K562 (cell line): ENCODE measurements around the gene PDE5A. TPM values are rescaled to one million over a fixed set of nuclear protein-coding genes. Genes with fewer than 3 reads are reported as not detected.

Experiments used
- ATAC-seq: fragments of 200-7000 bp; cut with Tn5 transposase; 3 replicates; pipeline ENCODE4 v1.9.1; 2020; ENCODE audit warnings: moderate library complexity
- BruUV-seq: library from RNA; stranded (reverse); fragments of 400-500 nt; replicated peaks from 2 replicates; lab custom pipeline; 2021; lab: Mats Ljungman, UMichigan
- CTCF ChIA-PET: fragments of 300-600 bp; formaldehyde crosslinking; extraction: SDS; loops from one replicate; lab custom pipeline; 2021; ENCODE audit warnings: low intra/inter-chr PET ratio; lab: Yijun Ruan, JAX
- POLR2A ChIA-PET: fragments of 300-600, 350-650 bp; sonication (Branson Sonifier 250); formaldehyde crosslinking; extraction: SDS; loops from one replicate; lab custom pipeline; 2021; ENCODE audit warnings: antibody characterized with exemption, inconsistent platforms; lab: Yijun Ruan, JAX
- DNase-seq, 4 experiments: peaks; one replicate each; pipeline versions ENCODE4 v3.0.0 to v3.0.0-alpha.2; 2011 to 2018; ENCODE audit warnings: low spot score in 3 of 4, mixed read lengths in 3 of 4; ENCODE audit errors: extremely low read depth in 1 of 4
- FAIRE-seq: peaks from 2 replicates; lab custom pipeline; 2011; peaks lifted over from hg19 to GRCh38; lab: Jason Lieb, UNC
- H2AFZ ChIP-seq: 2 replicates; pipeline ENCODE4 v1.6.0; 2011; ENCODE audit warnings: low read depth, low read length, control low read depth, inconsistent platforms
- H3K27ac ChIP-seq: fragments of 200-600 bp; 3 replicates; pipeline ENCODE4 v1.8.0; 2011; ENCODE audit warnings: low read depth, mild to moderate bottlenecking, control low read depth, inconsistent platforms, low read length, moderate library complexity, mixed read lengths; ENCODE audit errors: extremely low read depth
- H3K27me3 ChIP-seq, 2 experiments: fragments of 300-600 bp in 1 of 2; 2 replicates in 1 of 2; 3 replicates in 1 of 2; pipeline versions ENCODE4 v1.6.0 to v1.8.0; 2011; ENCODE audit warnings: inconsistent platforms in 2 of 2, low read length in 2 of 2, mild to moderate bottlenecking in 1 of 2, mixed read lengths in 1 of 2, moderate library complexity in 1 of 2; ENCODE audit not compliant: control insufficient read depth in 2 of 2, insufficient read depth in 2 of 2
- H3K36me3 ChIP-seq: fragments of 300-600 bp; 3 replicates; pipeline ENCODE4 v1.8.0; 2011; ENCODE audit warnings: mild to moderate bottlenecking, low read length, inconsistent platforms; ENCODE audit not compliant: control insufficient read depth, insufficient read depth
- H3K4me1 ChIP-seq, 2 experiments: fragments of 200-600 bp in 1 of 2; replicated peaks in 1 of 2; 2 replicates in 1 of 2; 3 replicates in 1 of 2; pipeline versions ENCODE4 v1.5.1 to v1.8.0; 2011; ENCODE audit warnings: inconsistent platforms in 2 of 2, low read length in 2 of 2, mild to moderate bottlenecking in 1 of 2, mixed read lengths in 1 of 2, moderate library complexity in 1 of 2; ENCODE audit not compliant: control insufficient read depth in 2 of 2, insufficient read depth in 2 of 2
- H3K4me2 ChIP-seq: 2 replicates; pipeline ENCODE4 v1.6.1; 2011; ENCODE audit warnings: low read length, control low read depth, inconsistent platforms, mixed read lengths; ENCODE audit not compliant: insufficient read depth
- H3K4me3 ChIP-seq: fragments of 200-600 bp; sonication (generic), shearing (Covaris generic); 2 replicates; pipeline ENCODE4 v1.5.1; 2016; ENCODE audit warnings: control low read depth, inconsistent platforms
- H3K79me2 ChIP-seq: fragments of 200-600 bp; 3 replicates; pipeline ENCODE4 v1.8.0; 2011; ENCODE audit warnings: low read length, inconsistent platforms; ENCODE audit not compliant: control insufficient read depth, insufficient read depth
- H3K9ac ChIP-seq, 2 experiments: 2 replicates each; pipeline versions ENCODE4 v1.6.0 to v1.6.1; 2011; ENCODE audit warnings: low read depth in 2 of 2, low read length in 2 of 2, control low read depth in 1 of 2, inconsistent platforms in 1 of 2, mild to moderate bottlenecking in 1 of 2, mixed read lengths in 1 of 2; ENCODE audit not compliant: insufficient read depth in 1 of 2
- H3K9me1 ChIP-seq: one replicate; pipeline ENCODE4 v1.6.0; 2011; ENCODE audit warnings: inconsistent platforms, mild to moderate bottlenecking, low read length, moderate library complexity; ENCODE audit not compliant: control insufficient read depth, insufficient read depth
- H3K9me3 ChIP-seq: replicated peaks from 2 replicates; pipeline ENCODE4 v1.5.1; 2011; ENCODE audit warnings: low read depth, low read length, inconsistent platforms; ENCODE audit not compliant: control insufficient read depth, insufficient read depth
- H4K20me1 ChIP-seq: replicated peaks from 2 replicates; pipeline ENCODE4 v1.6.1; 2011; ENCODE audit warnings: low read length, inconsistent platforms, mixed read lengths; ENCODE audit not compliant: control insufficient read depth, insufficient read depth
- C11orf30 ChIP-seq: fragments of 450-650 bp; IDR thresholded peaks from 2 replicates; pipeline ENCODE4 v1.6.1; 2016; ENCODE audit warnings: low read depth, mild to moderate bottlenecking
- ZNF717 ChIP-seq: fragments of 250-450 bp; sonication (Bioruptor Pico); IDR thresholded peaks from 2 replicates; pipeline ENCODE4 v1.5.0; 2021
- WGBS: fragments of 100-300 bp; shearing (Covaris generic); methylation state at CpG from one replicate; pipeline ENCODE4 v1.1.6; 2016; ENCODE audit warnings: low coverage, mixed read lengths; ENCODE audit not compliant: insufficient coverage; ENCODE audit errors: missing lambda C conversion rate; 5-methylcytosine and 5-hydroxymethylcytosine counted together
- in situ Hi-C: fragments of 300-500 bp; cut with MboI; formaldehyde crosslinking; loops from 4 replicates; pipeline ENCODE4 v1.15.0; 2018; ENCODE audit warnings: inconsistent platforms, mixed read lengths
- intact Hi-C: fragments of 100-400 bp; cut with micrococcal nuclease; formaldehyde crosslinking; loops from 2 replicates; pipeline ENCODE4 v1.14.2; 2022
- polyA plus RNA-seq, 8 experiments: library from polyadenylated mRNA; depleted of rRNA in 4 of 8; stranded (reverse) in 5 of 8; unstranded in 3 of 8; fragments of >200 nt; fragmentation: Nextera tagmentation in 2 of 8; fragmentation: Illumina TruSeq in 1 of 8; extraction: Ambion mirVana in 2 of 8; extraction: Trizol in 1 of 8; gene quantifications; 2 replicates each; pipeline versions ENCODE4 v1.2.1 to v1.2.3, GENCODE V29; 2011 to 2014; ENCODE audit warnings: inconsistent platforms in 1 of 8, missing spikeins in 1 of 8
- total RNA-seq, 7 experiments: library from RNA; depleted of rRNA in 6 of 7; stranded (reverse); fragments of >200 nt in 6 of 7; fragmentation: Illumina TruSeq in 2 of 7; extraction: Trizol in 2 of 7; gene quantifications; 2 replicates each; pipeline versions ENCODE4 v1.2.1 to v1.2.3, GENCODE V29; 2011 to 2021; ENCODE audit warnings: low replicate concordance in 1 of 7
- TF ChIP-seq, protein P1 (sequence below): sonication (generic); formaldehyde crosslinking; IDR thresholded peaks from 2 replicates; pipeline ENCODE4 v1.8.0; 2022; ENCODE audit warnings: mild to moderate bottlenecking, missing genetic modification reagents
- TF ChIP-seq, protein P2 (sequence below): fragments of 200-600 bp; sonication (generic); IDR thresholded peaks from one replicate; pipeline ENCODE4 v1.6.1; 2012; ENCODE audit warnings: mild to moderate bottlenecking, low read depth, low read length, inconsistent platforms
- TF ChIP-seq, protein P3 (sequence below): fragments of 200-400 bp; formaldehyde crosslinking; IDR thresholded peaks from 2 replicates; pipeline ENCODE4 v1.6.1; 2017; ENCODE audit warnings: mild to moderate bottlenecking, low read depth, low read length, moderate library complexity
- TF ChIP-seq, protein P4 (sequence below): sonication (generic); formaldehyde crosslinking; IDR thresholded peaks from 2 replicates; pipeline ENCODE4 v1.8.1; 2023; ENCODE audit warnings: mild to moderate bottlenecking, missing genetic modification reagents, moderate library complexity

Gene PDE5A
- total and polyA plus RNA-seq, 9 of the 15 experiments (the other 6 are each of a cell fraction or from before 2014, with no cell fraction given) = 0.07 to 1.9 (median 0.29) TPM

DNA sequence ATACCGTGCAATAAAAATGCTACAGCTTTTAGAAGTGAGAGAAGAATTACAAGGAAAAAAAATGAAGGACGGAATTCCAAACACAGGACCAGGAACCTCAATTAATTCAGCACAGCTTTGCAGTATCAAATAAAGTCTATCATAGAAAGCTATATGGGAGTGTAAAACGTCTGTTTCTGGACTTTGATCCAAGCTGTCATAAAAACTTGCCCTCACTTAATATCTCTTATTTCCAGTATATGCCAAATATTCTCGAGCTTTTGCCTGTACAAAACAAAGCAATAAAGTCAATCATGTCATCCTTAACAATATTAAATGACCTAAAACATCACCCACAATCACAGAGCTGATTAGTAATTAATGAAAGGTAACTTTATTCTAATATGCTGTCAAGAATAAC is 4.2 kb downstream of the PDE5A start:
- in situ Hi-C loops = loop anchor here (10.0 kb wide), 1 partner anchor 430 kb away; no protein-coding TSS in a partner anchor
- CTCF ChIA-PET = no interaction called here
- POLR2A ChIA-PET = interaction anchor here (1.1 kb wide), 1 partner anchor 29 kb away, joined by 3 read pairs; no protein-coding TSS in a partner anchor
- TF ChIP-seq, protein P1, sequence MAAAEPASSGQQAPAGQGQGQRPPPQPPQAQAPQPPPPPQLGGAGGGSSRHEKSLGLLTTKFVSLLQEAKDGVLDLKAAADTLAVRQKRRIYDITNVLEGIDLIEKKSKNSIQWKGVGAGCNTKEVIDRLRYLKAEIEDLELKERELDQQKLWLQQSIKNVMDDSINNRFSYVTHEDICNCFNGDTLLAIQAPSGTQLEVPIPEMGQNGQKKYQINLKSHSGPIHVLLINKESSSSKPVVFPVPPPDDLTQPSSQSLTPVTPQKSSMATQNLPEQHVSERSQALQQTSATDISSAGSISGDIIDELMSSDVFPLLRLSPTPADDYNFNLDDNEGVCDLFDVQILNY (CRISPR knock-in tag) = no peak
- TF ChIP-seq, protein P2, sequence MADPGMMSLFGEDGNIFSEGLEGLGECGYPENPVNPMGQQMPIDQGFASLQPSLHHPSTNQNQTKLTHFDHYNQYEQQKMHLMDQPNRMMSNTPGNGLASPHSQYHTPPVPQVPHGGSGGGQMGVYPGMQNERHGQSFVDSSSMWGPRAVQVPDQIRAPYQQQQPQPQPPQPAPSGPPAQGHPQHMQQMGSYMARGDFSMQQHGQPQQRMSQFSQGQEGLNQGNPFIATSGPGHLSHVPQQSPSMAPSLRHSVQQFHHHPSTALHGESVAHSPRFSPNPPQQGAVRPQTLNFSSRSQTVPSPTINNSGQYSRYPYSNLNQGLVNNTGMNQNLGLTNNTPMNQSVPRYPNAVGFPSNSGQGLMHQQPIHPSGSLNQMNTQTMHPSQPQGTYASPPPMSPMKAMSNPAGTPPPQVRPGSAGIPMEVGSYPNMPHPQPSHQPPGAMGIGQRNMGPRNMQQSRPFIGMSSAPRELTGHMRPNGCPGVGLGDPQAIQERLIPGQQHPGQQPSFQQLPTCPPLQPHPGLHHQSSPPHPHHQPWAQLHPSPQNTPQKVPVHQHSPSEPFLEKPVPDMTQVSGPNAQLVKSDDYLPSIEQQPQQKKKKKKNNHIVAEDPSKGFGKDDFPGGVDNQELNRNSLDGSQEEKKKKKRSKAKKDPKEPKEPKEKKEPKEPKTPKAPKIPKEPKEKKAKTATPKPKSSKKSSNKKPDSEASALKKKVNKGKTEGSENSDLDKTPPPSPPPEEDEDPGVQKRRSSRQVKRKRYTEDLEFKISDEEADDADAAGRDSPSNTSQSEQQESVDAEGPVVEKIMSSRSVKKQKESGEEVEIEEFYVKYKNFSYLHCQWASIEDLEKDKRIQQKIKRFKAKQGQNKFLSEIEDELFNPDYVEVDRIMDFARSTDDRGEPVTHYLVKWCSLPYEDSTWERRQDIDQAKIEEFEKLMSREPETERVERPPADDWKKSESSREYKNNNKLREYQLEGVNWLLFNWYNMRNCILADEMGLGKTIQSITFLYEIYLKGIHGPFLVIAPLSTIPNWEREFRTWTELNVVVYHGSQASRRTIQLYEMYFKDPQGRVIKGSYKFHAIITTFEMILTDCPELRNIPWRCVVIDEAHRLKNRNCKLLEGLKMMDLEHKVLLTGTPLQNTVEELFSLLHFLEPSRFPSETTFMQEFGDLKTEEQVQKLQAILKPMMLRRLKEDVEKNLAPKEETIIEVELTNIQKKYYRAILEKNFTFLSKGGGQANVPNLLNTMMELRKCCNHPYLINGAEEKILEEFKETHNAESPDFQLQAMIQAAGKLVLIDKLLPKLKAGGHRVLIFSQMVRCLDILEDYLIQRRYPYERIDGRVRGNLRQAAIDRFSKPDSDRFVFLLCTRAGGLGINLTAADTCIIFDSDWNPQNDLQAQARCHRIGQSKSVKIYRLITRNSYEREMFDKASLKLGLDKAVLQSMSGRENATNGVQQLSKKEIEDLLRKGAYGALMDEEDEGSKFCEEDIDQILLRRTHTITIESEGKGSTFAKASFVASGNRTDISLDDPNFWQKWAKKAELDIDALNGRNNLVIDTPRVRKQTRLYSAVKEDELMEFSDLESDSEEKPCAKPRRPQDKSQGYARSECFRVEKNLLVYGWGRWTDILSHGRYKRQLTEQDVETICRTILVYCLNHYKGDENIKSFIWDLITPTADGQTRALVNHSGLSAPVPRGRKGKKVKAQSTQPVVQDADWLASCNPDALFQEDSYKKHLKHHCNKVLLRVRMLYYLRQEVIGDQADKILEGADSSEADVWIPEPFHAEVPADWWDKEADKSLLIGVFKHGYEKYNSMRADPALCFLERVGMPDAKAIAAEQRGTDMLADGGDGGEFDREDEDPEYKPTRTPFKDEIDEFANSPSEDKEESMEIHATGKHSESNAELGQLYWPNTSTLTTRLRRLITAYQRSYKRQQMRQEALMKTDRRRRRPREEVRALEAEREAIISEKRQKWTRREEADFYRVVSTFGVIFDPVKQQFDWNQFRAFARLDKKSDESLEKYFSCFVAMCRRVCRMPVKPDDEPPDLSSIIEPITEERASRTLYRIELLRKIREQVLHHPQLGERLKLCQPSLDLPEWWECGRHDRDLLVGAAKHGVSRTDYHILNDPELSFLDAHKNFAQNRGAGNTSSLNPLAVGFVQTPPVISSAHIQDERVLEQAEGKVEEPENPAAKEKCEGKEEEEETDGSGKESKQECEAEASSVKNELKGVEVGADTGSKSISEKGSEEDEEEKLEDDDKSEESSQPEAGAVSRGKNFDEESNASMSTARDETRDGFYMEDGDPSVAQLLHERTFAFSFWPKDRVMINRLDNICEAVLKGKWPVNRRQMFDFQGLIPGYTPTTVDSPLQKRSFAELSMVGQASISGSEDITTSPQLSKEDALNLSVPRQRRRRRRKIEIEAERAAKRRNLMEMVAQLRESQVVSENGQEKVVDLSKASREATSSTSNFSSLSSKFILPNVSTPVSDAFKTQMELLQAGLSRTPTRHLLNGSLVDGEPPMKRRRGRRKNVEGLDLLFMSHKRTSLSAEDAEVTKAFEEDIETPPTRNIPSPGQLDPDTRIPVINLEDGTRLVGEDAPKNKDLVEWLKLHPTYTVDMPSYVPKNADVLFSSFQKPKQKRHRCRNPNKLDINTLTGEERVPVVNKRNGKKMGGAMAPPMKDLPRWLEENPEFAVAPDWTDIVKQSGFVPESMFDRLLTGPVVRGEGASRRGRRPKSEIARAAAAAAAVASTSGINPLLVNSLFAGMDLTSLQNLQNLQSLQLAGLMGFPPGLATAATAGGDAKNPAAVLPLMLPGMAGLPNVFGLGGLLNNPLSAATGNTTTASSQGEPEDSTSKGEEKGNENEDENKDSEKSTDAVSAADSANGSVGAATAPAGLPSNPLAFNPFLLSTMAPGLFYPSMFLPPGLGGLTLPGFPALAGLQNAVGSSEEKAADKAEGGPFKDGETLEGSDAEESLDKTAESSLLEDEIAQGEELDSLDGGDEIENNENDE = no peak
- TF ChIP-seq C11orf30 = no peak
- TF ChIP-seq, protein P3, sequence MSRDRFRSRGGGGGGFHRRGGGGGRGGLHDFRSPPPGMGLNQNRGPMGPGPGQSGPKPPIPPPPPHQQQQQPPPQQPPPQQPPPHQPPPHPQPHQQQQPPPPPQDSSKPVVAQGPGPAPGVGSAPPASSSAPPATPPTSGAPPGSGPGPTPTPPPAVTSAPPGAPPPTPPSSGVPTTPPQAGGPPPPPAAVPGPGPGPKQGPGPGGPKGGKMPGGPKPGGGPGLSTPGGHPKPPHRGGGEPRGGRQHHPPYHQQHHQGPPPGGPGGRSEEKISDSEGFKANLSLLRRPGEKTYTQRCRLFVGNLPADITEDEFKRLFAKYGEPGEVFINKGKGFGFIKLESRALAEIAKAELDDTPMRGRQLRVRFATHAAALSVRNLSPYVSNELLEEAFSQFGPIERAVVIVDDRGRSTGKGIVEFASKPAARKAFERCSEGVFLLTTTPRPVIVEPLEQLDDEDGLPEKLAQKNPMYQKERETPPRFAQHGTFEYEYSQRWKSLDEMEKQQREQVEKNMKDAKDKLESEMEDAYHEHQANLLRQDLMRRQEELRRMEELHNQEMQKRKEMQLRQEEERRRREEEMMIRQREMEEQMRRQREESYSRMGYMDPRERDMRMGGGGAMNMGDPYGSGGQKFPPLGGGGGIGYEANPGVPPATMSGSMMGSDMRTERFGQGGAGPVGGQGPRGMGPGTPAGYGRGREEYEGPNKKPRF = no peak
- no peak for TF ChIP-seq ZNF717 (CRISPR knock-in tag)
- TF ChIP-seq, protein P4, sequence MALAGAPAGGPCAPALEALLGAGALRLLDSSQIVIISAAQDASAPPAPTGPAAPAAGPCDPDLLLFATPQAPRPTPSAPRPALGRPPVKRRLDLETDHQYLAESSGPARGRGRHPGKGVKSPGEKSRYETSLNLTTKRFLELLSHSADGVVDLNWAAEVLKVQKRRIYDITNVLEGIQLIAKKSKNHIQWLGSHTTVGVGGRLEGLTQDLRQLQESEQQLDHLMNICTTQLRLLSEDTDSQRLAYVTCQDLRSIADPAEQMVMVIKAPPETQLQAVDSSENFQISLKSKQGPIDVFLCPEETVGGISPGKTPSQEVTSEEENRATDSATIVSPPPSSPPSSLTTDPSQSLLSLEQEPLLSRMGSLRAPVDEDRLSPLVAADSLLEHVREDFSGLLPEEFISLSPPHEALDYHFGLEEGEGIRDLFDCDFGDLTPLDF (CRISPR knock-in tag) = no peak

More for the DNA sequence above, 4.2 kb downstream of the PDE5A start:
- Histone ChIP-seq H3K36me3 (no peaks in the 10 kb centered on the region), H3K27me3 (peaks cover 4 to 12% of the 10 kb centered on the region in 2 experiments; a peak in 3 of 5 replicates), H3K9me3 (no peaks in the 10 kb centered on the region), H3K4me1 (peaks cover 0 to 23% of the 10 kb centered on the region in 2 experiments; a peak in 3 of 5 replicates), H3K9me1 (no peaks in the 10 kb centered on the region), H3K4me2 (no peak overlapping the region), H3K4me3 (no peak overlapping the region), H3K27ac (no peak overlapping the region), H4K20me1 (no peaks in the 10 kb centered on the region), H2AFZ (no peak overlapping the region), H3K79me2 (no peaks in the 10 kb centered on the region), H3K9ac (no peak overlapping the region)
- intact Hi-C loops = no loop called here
- WGBS = 7% methylated on average over 4 of the region's 4 CpGs
- DNase-seq = no peak
- FAIRE-seq = no peak
- no peak for ATAC-seq
- no TSS peak for BruUV-seq
